NCI-H774 (cell line): ENCODE results near the gene UBASH3B.
"Not testable (repeated sequence)": the region's sequence is repeated elsewhere in the genome, so short reads cannot be mapped to it uniquely, and the experiment has no call there.

Experiments used
- DNase-seq: peaks from one replicate; lab custom pipeline; 2025; lab: John Stamatoyannopoulos, UW

Gene UBASH3B

GRCh38 chr11:122655527-122656072, at the start of gene UBASH3B:
Gene UBASH3B (plus strand): TSS chr11:122655722. CDS start chr11:122656050, 328 bp downstream.
- no peak for DNase-seq

- not testable (repeated sequence) for DNase-seq
These were observed 48.4 kb upstream of the UBASH3B start for GRCh38 chr11:122607162-122607561.

GRCh38 chr11:122612123-122612824, 43.2 kb upstream of the UBASH3B start:
- DNase-seq = no peak

- no peak for DNase-seq
These were observed 38.8 kb upstream of the UBASH3B start for GRCh38 chr11:122616718-122617117.

GRCh38 chr11:122617297-122617696, 38.2 kb upstream of the UBASH3B start:
- no peak for DNase-seq

GRCh38 chr11:122617926-122618325, 37.6 kb upstream of the UBASH3B start:
- no peak for DNase-seq

- DNase-seq = no peak
These were observed 36.6 kb upstream of the UBASH3B start for GRCh38 chr11:122618927-122619326.

GRCh38 chr11:122619757-122620156, 35.8 kb upstream of the UBASH3B start:
- no peak for DNase-seq

- not testable (repeated sequence) for DNase-seq
These were observed 30.0 kb upstream of the UBASH3B start for GRCh38 chr11:122625501-122625900.

GRCh38 chr11:122625976-122626665, 29.4 kb upstream of the UBASH3B start:
- no peak for DNase-seq

GRCh38 chr11:122627745-122628144, 27.8 kb upstream of the UBASH3B start:
- no peak for DNase-seq

GRCh38 chr11:122628810-122629555, 26.5 kb upstream of the UBASH3B start:
- DNase-seq = no peak

- DNase-seq = no peak
These were observed 23.2 kb upstream of the UBASH3B start for GRCh38 chr11:122632181-122632824.

- no peak for DNase-seq
These were observed 22.2 kb upstream of the UBASH3B start for GRCh38 chr11:122633219-122633829.

- DNase-seq = no peak
These were observed 21.0 kb upstream of the UBASH3B start for GRCh38 chr11:122634501-122634900.

GRCh38 chr11:122637541-122637940, 18.0 kb upstream of the UBASH3B start:
- DNase-seq = no peak

GRCh38 chr11:122642472-122642922, 13.0 kb upstream of the UBASH3B start:
- DNase-seq = no peak

- no peak for DNase-seq
These were observed 12.6 kb upstream of the UBASH3B start for GRCh38 chr11:122642971-122643370.

- no peak for DNase-seq
These were observed 9.7 kb upstream of the UBASH3B start for GRCh38 chr11:122645847-122646246.

GRCh38 chr11:122646549-122647340, 8.8 kb upstream of the UBASH3B start:
- no peak for DNase-seq
